ENCODE measurements around the gene CTIF.

CTIF gene

GRCh38 chr18:48838921-48839818 lies 300.3 kb downstream of the CTIF start:
- Histone ChIP-seq H3K4me3 (ENCODE audit: low read depth, low read length) (no peak overlapping the region), H3K27me3 (no peaks in the 10 kb centered on the region), H3K36me3 (no peaks in the 10 kb centered on the region), H3K9me3 (no peaks in the 10 kb centered on the region), H3K4me1 (peaks cover 40% of the 10 kb centered on the region)
- TF ChIP-seq CTCF (IDR thresholded peaks at IDR 0.05; ENCODE audit: low read depth, low read length): no peak
- DNase-seq: peak; percentile 45

- Histone ChIP-seq H3K4me3 (ENCODE audit: low read depth, low read length) (no peak overlapping the region), H3K27me3 (no peaks in the 10 kb centered on the region), H3K36me3 (no peaks in the 10 kb centered on the region), H3K9me3 (no peaks in the 10 kb centered on the region), H3K4me1 (peaks cover 40% of the 10 kb centered on the region)
- DNase-seq: no peak
- no peak for TF ChIP-seq CTCF (IDR thresholded peaks at IDR 0.05; ENCODE audit: low read depth, low read length)
Measured at GRCh38 chr18:48839819-48840490, 301.1 kb downstream of the CTIF start.

GRCh38 chr18:48840491-48840877 lies 301.7 kb downstream of the CTIF start:
- DNase-seq: peak; percentile 53
- TF ChIP-seq CTCF (IDR thresholded peaks at IDR 0.05; ENCODE audit: low read depth, low read length): no peak
- peaks cover 40% of the 10 kb centered on the region for H3K4me1 ChIP-seq
- H3K4me3 ChIP-seq (ENCODE audit: low read depth, low read length): no peak overlapping the region
- no peaks in the 10 kb centered on the region for H3K36me3 ChIP-seq
- no peaks in the 10 kb centered on the region for H3K9me3 ChIP-seq
- H3K27me3 ChIP-seq: no peaks in the 10 kb centered on the region

- peaks cover 40% of the 10 kb centered on the region for H3K4me1 ChIP-seq
- no peak overlapping the region for H3K4me3 ChIP-seq (ENCODE audit: low read depth, low read length)
- no peaks in the 10 kb centered on the region for H3K27me3 ChIP-seq
- no peaks in the 10 kb centered on the region for H3K36me3 ChIP-seq
- peak; percentile 47 for DNase-seq
- no peak for TF ChIP-seq CTCF (IDR thresholded peaks at IDR 0.05; ENCODE audit: low read depth, low read length)
- H3K9me3 ChIP-seq: no peaks in the 10 kb centered on the region
Measured at GRCh38 chr18:48841381-48842258, 302.8 kb downstream of the CTIF start.

GRCh38 chr18:48842259-48843061 lies 303.6 kb downstream of the CTIF start:
- Histone ChIP-seq H3K4me3 (ENCODE audit: low read depth, low read length) (no peak overlapping the region), H3K9me3 (no peaks in the 10 kb centered on the region), H3K4me1 (peaks cover 40% of the 10 kb centered on the region), H3K36me3 (no peaks in the 10 kb centered on the region), H3K27me3 (no peaks in the 10 kb centered on the region)
- DNase-seq: no peak
- no peak for TF ChIP-seq CTCF (IDR thresholded peaks at IDR 0.05; ENCODE audit: low read depth, low read length)

All from BE2C (cell line).